Endothelial cell of umbilical vein (primary cell): Measurements from ENCODE around the gene ADARB2. TPM values are rescaled to one million over a fixed set of nuclear protein-coding genes. Genes with fewer than 3 reads are reported as not detected.

ENCODE experiments used
- BruUV-seq: library from RNA; stranded (reverse); fragments of 400-500 nt; replicated peaks from 2 replicates; lab custom pipeline; 2021; lab: Mats Ljungman, UMichigan
- CTCF ChIA-PET: fragments of 300-600, 350-600 bp; sonication (Branson Sonifier 250); formaldehyde crosslinking; loops from one replicate; lab custom pipeline; 2021; ENCODE audit warnings: antibody characterized with exemption, inconsistent platforms; lab: Charles Lee
- POLR2A ChIA-PET: fragments of 300-600, 350-600 bp; sonication (Branson Sonifier 250); formaldehyde crosslinking; loops from one replicate; lab custom pipeline; 2021; ENCODE audit warnings: antibody characterized with exemption, inconsistent platforms; lab: Charles Lee
- DNase-seq: peaks from one replicate; pipeline ENCODE4 v3.0.0-alpha.2; 2011; ENCODE audit warnings: low read depth, low spot score
- FAIRE-seq: peaks from 2 replicates; lab custom pipeline; 2011; peaks lifted over from hg19 to GRCh38; lab: Jason Lieb, UNC
- H2AFZ ChIP-seq: 2 replicates; pipeline ENCODE4 v1.6.0; 2012; ENCODE audit warnings: low read depth, low read length, control low read depth, inconsistent platforms
- H3K27ac ChIP-seq: 2 replicates; pipeline ENCODE4 v1.5.1; 2011; ENCODE audit warnings: low read depth, mild to moderate bottlenecking, control low read depth, low read length, moderate library complexity; ENCODE audit not compliant: insufficient read depth
- H3K27me3 ChIP-seq, 2 experiments: 2 replicates each; pipeline versions ENCODE4 v1.6.0 to v1.6.1; 2011; ENCODE audit warnings: low read length in 2 of 2, mixed read lengths in 1 of 2; ENCODE audit not compliant: control insufficient read depth in 2 of 2, insufficient read depth in 2 of 2
- H3K36me3 ChIP-seq, 2 experiments: 2 replicates in 1 of 2; 3 replicates in 1 of 2; pipeline ENCODE4 v1.5.1; 2011; ENCODE audit warnings: low read length in 2 of 2, mild to moderate bottlenecking in 1 of 2, moderate library complexity in 1 of 2; ENCODE audit not compliant: control insufficient read depth in 2 of 2, insufficient read depth in 2 of 2; ENCODE audit errors: extremely low read depth in 1 of 2
- H3K4me1 ChIP-seq: 3 replicates; pipeline ENCODE4 v1.5.1; 2011; ENCODE audit warnings: mild to moderate bottlenecking, low read length; ENCODE audit not compliant: control insufficient read depth, insufficient read depth; ENCODE audit errors: extremely low read depth
- H3K4me2 ChIP-seq: 2 replicates; pipeline ENCODE4 v1.6.1; 2011; ENCODE audit warnings: low read length, control low read depth, mixed read lengths; ENCODE audit not compliant: insufficient read depth
- H3K4me3 ChIP-seq, 3 experiments: fragments of 200-600 bp in 1 of 3; sonication (generic), shearing (Covaris generic) in 1 of 3; replicated peaks in 1 of 3; 2 replicates each; pipeline ENCODE4 v1.5.1; 2011 to 2016; ENCODE audit warnings: control low read depth in 3 of 3, low read length in 3 of 3, mild to moderate bottlenecking in 2 of 3, inconsistent platforms in 1 of 3, low read depth in 1 of 3, moderate library complexity in 1 of 3; ENCODE audit not compliant: insufficient read depth in 1 of 3
- H3K79me2 ChIP-seq: 2 replicates; pipeline ENCODE4 v1.6.0; 2012; ENCODE audit warnings: low read length, inconsistent platforms; ENCODE audit not compliant: control insufficient read depth, insufficient read depth
- H3K9ac ChIP-seq: replicated peaks from 2 replicates; pipeline ENCODE3; 2011; ENCODE audit warnings: low read length, control low read depth; ENCODE audit not compliant: insufficient read depth; ENCODE audit errors: extremely low read depth
- H3K9me1 ChIP-seq: replicated peaks from 3 replicates; pipeline ENCODE4 v1.6.0; 2011; ENCODE audit warnings: mild to moderate bottlenecking, low read length; ENCODE audit not compliant: control insufficient read depth, insufficient read depth; ENCODE audit errors: extremely low read depth
- H3K9me3 ChIP-seq: replicated peaks from 2 replicates; pipeline ENCODE4 v1.5.1; 2012; ENCODE audit warnings: low read length, inconsistent platforms; ENCODE audit not compliant: control insufficient read depth, insufficient read depth
- H4K20me1 ChIP-seq: replicated peaks from 2 replicates; pipeline ENCODE3; 2011; ENCODE audit warnings: mild to moderate bottlenecking, low read length; ENCODE audit not compliant: control insufficient read depth, insufficient read depth; ENCODE audit errors: extremely low read depth
- EZH2 ChIP-seq: IDR thresholded peaks from 2 replicates; pipeline ENCODE4 v1.6.1; 2012; ENCODE audit warnings: borderline replicate concordance, low read depth, mild to moderate bottlenecking, moderate library complexity, low read length, inconsistent platforms; ENCODE audit not compliant: severe bottlenecking
- FOS ChIP-seq: IDR thresholded peaks from 2 replicates; pipeline ENCODE4 v1.6.1; 2011; ENCODE audit warnings: mild to moderate bottlenecking, low read length, moderate library complexity, borderline replicate concordance; ENCODE audit not compliant: insufficient read depth
- GATA2 ChIP-seq: IDR thresholded peaks from 2 replicates; pipeline ENCODE4 v1.7.0; 2011; ENCODE audit warnings: low read depth, mild to moderate bottlenecking, moderate library complexity, mixed read lengths, low read length; ENCODE audit not compliant: insufficient read length, insufficient read depth
- JUN ChIP-seq: IDR thresholded peaks from 2 replicates; pipeline ENCODE4 v1.6.1; 2011; ENCODE audit warnings: borderline replicate concordance, low read depth; ENCODE audit not compliant: insufficient read length, insufficient read depth
- MYC ChIP-seq: IDR thresholded peaks from one replicate; pipeline ENCODE4 v1.6.1; 2011; ENCODE audit warnings: mild to moderate bottlenecking, low read depth, low read length
- POLR2A ChIP-seq: IDR thresholded peaks from 2 replicates; pipeline ENCODE4 v1.6.1; 2012; ENCODE audit warnings: low read depth, mild to moderate bottlenecking, control low read depth, low read length
- POLR2AphosphoS5 ChIP-seq: IDR thresholded peaks from 2 replicates; pipeline ENCODE4 v1.6.1; 2012; ENCODE audit warnings: low read depth, mild to moderate bottlenecking, control low read depth, low read length, moderate library complexity; ENCODE audit not compliant: insufficient read depth
- dilution Hi-C: fragments of 300-500 bp; cut with MboI; formaldehyde crosslinking; loops from one replicate; pipeline ENCODE4 v1.15.0; 2019; ENCODE audit warnings: low sequenced_read_pairs; ENCODE audit not compliant: extremely low pct_ligation_motif_present
- intact Hi-C: fragments of 100-400 bp; cut with micrococcal nuclease; formaldehyde crosslinking; loops from one replicate; pipeline ENCODE4 v1.10.0; 2022
- polyA plus RNA-seq, 4 experiments: library from polyadenylated mRNA; depleted of rRNA in 3 of 4; stranded (reverse) in 3 of 4; unstranded in 1 of 4; fragments of >200 nt; gene quantifications; 2 replicates each; pipeline versions ENCODE4 v1.2.1 to v1.2.3, GENCODE V29; 2011 to 2012; ENCODE audit warnings: missing spikeins in 1 of 4
- total RNA-seq: library from RNA; stranded (reverse); gene quantifications from 2 replicates; pipeline ENCODE4 v1.2.3, GENCODE V29; 2021
- TF ChIP-seq, protein P1 (sequence below): IDR thresholded peaks from 2 replicates; pipeline ENCODE4 v1.6.1; 2011; ENCODE audit not compliant: insufficient read depth, insufficient read length
- TF ChIP-seq, protein P2 (sequence below), 2 donors: IDR thresholded peaks; 1 replicate in 1 of 2; 2 replicates in 1 of 2; pipeline ENCODE4 v1.5.1; 2011; ENCODE audit warnings: low read length in 2 of 2, mild to moderate bottlenecking in 2 of 2, moderate library complexity in 2 of 2, control low read depth in 1 of 2, inconsistent platforms in 1 of 2, low read depth in 1 of 2; ENCODE audit not compliant: insufficient read depth in 1 of 2; ENCODE audit errors: extremely low read depth in 1 of 2

The ADARB2 gene
- total and polyA plus RNA-seq, 2 donors (not counting 3 experiments of a cell fraction or from before 2014, with no cell fraction given), result not detected

DNA sequence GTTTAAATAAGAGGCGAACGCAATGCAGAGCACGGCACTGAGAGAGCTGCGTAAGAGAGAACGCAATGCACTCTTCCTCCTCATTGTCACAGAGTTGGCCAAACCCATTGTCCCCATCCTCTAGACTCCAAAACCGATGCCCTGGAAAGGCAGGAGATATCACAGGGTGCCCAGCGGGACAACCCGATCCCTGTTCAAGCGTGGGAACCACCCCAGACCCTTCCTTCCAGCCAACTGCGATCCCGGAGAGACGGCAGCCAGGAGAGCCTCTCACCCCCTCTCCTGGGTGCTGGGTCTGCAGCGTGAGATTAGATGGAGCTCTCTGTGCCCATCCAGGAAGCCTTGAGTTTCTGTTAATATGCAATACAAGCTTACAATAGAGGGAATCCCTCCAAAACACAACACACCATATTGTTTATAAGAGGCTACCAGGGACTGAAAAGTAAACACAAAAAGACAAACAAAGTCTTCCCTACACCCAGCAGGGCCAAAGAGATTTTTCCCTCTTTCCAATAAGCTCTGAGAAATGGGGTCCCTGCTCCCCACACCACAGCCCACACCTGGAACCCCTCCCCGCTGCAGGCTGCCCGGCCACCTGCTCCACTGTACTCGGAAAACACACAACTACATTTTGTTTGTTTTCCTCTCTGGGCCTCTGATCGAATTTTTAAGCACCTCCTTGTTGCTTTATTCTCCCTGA is 187.6 kb downstream of the ADARB2 start:
- H3K9me1 ChIP-seq, result no peaks in the 10 kb centered on the region
- no TSS peak for BruUV-seq
- no peak for DNase-seq
- dilution Hi-C loops (no loop called here), intact Hi-C loops (no loop called here)
- TF ChIP-seq POLR2A (no peak), MYC (no peak), EZH2 (no peak), POLR2AphosphoS5 (no peak), JUN (no peak), FOS (no peak), GATA2 (no peak)
- TF ChIP-seq, protein P1, sequence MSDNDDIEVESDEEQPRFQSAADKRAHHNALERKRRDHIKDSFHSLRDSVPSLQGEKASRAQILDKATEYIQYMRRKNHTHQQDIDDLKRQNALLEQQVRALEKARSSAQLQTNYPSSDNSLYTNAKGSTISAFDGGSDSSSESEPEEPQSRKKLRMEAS, result no peak
- TF ChIP-seq, protein P2, sequence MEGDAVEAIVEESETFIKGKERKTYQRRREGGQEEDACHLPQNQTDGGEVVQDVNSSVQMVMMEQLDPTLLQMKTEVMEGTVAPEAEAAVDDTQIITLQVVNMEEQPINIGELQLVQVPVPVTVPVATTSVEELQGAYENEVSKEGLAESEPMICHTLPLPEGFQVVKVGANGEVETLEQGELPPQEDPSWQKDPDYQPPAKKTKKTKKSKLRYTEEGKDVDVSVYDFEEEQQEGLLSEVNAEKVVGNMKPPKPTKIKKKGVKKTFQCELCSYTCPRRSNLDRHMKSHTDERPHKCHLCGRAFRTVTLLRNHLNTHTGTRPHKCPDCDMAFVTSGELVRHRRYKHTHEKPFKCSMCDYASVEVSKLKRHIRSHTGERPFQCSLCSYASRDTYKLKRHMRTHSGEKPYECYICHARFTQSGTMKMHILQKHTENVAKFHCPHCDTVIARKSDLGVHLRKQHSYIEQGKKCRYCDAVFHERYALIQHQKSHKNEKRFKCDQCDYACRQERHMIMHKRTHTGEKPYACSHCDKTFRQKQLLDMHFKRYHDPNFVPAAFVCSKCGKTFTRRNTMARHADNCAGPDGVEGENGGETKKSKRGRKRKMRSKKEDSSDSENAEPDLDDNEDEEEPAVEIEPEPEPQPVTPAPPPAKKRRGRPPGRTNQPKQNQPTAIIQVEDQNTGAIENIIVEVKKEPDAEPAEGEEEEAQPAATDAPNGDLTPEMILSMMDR (IDR thresholded peaks at IDR 0.05; ENCODE audit: extremely low read depth in 1 of 2, insufficient read depth in 1 of 2, low read depth in 1 of 2, low read length in 2 of 2), result no peak
- no peak overlapping the region for H3K4me2 ChIP-seq
- H3K9ac ChIP-seq, result no peak overlapping the region
- H3K9me3 ChIP-seq, result peaks cover 5% of the 10 kb centered on the region
- ChIA-PET POLR2A (no interaction called here), CTCF (no interaction called here)
- H3K4me3 ChIP-seq, result no peak overlapping the region
- H2AFZ ChIP-seq, result no peak overlapping the region
- H3K27ac ChIP-seq, result no peak overlapping the region
- no peaks in the 10 kb centered on the region for H3K27me3 ChIP-seq
- no peak for FAIRE-seq
- H3K4me1 ChIP-seq, result no peaks in the 10 kb centered on the region
- H3K36me3 ChIP-seq, result no peaks in the 10 kb centered on the region
- no peaks in the 10 kb centered on the region for H3K79me2 ChIP-seq
- H4K20me1 ChIP-seq, result no peaks in the 10 kb centered on the region
